Loucy (cell line): ENCODE results near the gene SNCAIP.

Source experiments
- EZH2phosphoT487 ChIP-seq: fragments of 200-600 bp; IDR thresholded peaks from 2 replicates; pipeline ENCODE4 v1.6.1; 2018; ENCODE audit warnings: antibody characterized with exemption, mild to moderate bottlenecking, moderate library complexity, borderline replicate concordance
- TF ChIP-seq, protein P1 (sequence below): fragments of 200-600 bp; sonication (generic); conservative IDR thresholded peaks from 2 replicates; pipeline ENCODE4 v1.5.1; 2014; ENCODE audit warnings: mild to moderate bottlenecking, antibody characterized with exemption, low read length

GRCh38 chr5:122283592-122283991, 28.4 kb upstream of the SNCAIP start:
- TF ChIP-seq, protein P1, sequence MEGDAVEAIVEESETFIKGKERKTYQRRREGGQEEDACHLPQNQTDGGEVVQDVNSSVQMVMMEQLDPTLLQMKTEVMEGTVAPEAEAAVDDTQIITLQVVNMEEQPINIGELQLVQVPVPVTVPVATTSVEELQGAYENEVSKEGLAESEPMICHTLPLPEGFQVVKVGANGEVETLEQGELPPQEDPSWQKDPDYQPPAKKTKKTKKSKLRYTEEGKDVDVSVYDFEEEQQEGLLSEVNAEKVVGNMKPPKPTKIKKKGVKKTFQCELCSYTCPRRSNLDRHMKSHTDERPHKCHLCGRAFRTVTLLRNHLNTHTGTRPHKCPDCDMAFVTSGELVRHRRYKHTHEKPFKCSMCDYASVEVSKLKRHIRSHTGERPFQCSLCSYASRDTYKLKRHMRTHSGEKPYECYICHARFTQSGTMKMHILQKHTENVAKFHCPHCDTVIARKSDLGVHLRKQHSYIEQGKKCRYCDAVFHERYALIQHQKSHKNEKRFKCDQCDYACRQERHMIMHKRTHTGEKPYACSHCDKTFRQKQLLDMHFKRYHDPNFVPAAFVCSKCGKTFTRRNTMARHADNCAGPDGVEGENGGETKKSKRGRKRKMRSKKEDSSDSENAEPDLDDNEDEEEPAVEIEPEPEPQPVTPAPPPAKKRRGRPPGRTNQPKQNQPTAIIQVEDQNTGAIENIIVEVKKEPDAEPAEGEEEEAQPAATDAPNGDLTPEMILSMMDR = no peak
- TF ChIP-seq EZH2phosphoT487 = no peak
